NCI-H2029 treated with DMSO at 0.1 percent for 48 hours (cell line): ENCODE measurements around the gene CDCP1.
"Not testable (repeated sequence)": the region's sequence is repeated elsewhere in the genome, so short reads cannot be mapped to it uniquely, and the experiment has no call there.

ENCODE experiments used
- DNase-seq: peaks from one replicate; lab custom pipeline; 2025; lab: John Stamatoyannopoulos, UW

CDCP1 gene

DNA sequence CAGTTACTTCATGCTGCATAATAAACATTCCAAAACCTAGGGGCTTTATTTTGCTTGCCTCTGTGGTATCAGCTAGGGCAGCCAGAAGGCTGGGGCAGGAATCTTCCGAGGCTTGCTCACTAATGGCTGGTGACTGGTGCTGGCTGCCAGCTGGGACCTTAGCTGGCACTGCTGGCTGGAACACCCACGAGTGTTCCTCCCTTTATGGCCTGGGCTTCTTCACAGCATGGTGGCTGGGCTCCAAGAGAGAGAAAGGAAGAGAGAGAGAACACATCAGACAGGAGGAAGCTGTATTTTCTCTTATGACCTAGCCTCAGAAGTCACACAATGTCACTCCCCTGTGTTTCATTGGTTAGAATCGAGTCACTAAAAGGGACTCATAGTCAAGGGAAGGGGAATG, 23.9 kb upstream of the CDCP1 start:
- DNase-seq = no peak

GRCh38 chr3:45169125-45169904, 23.1 kb upstream of the CDCP1 start:
- DNase-seq = no peak

- DNase-seq = no peak
These were observed 22.3 kb upstream of the CDCP1 start for GRCh38 chr3:45168451-45168850.

- peak; percentile 49 for DNase-seq
These were observed 21.1 kb upstream of the CDCP1 start for GRCh38 chr3:45167011-45167911.

DNA sequence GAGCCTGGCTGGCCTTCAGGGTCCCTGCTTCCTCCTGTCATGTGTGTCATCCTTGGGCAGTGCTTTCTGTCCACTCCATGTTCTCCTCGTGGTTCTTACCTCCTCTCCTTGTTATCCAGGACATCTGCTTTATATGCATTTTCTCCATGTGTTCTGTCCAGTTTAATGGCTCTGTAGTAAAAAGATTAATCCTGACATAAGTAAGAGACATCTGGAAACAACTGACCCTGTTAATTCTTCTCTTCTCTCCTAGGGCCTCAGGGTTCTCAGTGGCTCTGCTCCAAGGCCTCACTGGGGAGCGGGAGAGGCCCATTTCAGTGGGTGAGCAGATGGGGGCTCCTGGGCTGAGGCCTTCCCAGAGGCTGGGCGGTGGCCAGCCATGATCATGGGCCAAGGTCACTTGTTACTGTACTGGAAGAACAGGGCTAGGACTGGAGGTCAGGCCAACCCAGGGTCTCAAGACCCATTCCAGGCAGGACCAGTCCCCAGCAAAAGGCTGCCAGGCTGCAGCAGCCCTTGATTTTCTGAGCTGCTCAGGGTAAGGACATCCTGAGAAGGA, 20.2 kb upstream of the CDCP1 start:
- DNase-seq = no peak

DNA sequence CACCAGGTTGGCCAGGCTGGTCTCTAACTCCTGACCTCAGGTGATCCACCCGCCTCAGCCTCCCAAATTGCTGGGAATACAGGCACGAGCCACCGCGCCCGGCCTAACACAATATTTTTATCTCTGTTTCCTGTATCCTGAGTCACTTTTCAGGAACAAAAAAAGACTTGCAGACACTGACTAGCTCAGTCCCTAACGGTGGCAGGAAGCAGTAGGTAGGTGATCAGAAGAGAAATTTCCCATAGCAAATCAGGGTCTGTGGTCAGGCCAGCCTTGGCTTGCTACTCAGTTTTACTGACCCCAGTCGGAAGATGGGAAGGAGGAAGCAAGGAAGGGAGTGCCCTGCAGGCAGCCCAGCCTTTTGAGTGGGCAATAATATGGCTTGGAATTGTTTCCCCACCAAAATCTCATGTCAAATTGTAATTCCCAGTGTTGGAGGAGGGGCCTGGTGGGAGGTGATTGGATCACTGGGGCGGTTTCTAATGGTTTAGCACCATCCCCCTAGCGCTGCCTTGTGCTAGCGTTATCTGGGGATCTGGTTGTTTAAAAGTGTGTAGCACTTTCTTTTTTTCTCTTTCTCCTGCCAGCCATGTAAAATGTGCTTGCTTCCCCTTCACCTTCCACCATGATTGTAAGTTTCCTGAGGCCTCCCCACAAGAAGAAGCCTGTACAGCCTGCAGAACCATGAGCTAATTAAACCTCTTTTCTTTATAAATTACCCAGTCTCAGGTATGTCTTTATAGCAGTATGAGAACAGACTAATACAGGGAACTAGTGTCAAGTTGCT, 19.5 kb upstream of the CDCP1 start:
- DNase-seq = no peak

- no peak for DNase-seq
These were observed 17.9 kb upstream of the CDCP1 start for GRCh38 chr3:45164056-45164455.

GRCh38 chr3:45163481-45163880, 17.3 kb upstream of the CDCP1 start:
- DNase-seq = no peak

DNA sequence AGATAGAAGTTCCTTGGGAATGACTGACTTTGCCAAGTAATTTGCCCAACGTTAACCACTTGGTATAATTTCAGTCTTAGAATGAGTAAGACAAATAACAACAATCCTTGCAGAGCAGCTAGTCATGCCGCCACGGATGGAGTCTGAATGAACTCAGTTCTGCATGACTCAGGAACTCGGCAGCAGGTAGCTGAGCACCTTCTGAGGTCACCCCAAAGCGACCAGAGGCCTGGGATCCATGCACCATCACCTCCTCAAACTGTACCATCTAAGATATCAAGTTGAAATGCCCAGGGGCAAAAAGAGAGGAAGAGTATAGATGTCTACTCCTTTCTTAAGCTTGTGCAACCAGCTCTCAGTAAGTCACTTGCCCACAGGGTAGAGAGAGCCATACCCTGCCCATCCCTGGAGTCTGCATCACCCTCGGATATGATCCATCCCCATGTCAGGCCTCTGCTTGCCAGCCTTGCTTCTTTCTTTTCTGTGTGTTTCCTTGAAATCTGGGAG, 8.5 kb upstream of the CDCP1 start:
- no peak for DNase-seq

DNA sequence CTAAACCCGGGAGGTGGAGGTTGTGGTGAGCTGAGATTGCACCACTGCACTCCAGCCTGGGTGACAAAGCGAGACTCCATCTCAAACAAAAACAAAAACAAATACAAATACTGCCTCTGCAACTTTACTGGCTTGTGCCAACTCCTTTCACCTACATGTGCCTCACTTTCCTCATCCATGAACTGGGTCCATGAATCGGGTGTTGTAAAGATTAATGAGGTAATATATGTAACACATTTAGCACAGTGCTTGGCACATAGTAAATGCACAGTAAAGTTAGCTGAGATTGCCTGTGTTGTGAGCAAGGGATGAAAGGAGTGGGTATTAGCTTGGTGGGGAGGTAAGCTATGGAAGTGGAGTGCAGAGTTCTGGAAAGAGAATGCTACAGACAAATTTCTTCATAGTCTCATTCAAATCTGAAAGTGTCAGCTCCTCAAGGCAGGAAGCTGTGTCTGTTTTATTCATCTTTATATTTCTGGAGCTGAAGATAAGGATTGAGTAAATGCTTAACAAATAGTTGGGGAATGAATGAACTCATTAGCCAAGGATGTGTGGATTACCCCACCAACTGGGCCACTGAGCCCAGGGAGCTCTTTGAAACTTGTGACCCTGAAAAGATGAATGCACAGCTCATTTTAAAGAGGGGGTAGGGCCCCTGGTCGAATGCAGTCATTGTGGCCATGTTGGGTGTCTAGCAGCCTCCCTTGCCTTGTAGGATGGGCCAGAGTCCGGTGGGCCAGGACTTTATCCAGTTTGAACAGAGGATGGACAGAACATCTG, 7.7 kb upstream of the CDCP1 start:
- no peak for DNase-seq

GRCh38 chr3:45152307-45152706, 6.1 kb upstream of the CDCP1 start:
- no peak for DNase-seq

DNA sequence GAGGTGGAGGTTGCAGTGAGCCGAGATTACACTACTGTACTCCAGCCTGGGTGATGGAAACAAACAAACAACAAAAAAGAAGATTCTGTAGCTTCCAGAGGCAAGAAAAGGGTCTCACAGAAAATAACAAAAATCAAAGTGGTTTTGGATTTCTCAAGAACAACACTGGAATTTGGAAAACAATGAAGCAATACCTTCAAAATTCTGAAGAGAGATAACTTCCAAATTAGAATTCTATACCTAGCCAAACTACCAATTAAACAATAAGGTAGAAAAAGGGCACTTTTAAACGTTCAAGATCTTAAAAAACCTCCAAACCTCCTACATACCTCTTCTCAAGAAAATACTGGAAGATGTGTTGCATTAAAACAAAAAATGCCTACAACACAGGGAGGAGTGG, 4.9 kb upstream of the CDCP1 start:
- DNase-seq = no peak

DNA sequence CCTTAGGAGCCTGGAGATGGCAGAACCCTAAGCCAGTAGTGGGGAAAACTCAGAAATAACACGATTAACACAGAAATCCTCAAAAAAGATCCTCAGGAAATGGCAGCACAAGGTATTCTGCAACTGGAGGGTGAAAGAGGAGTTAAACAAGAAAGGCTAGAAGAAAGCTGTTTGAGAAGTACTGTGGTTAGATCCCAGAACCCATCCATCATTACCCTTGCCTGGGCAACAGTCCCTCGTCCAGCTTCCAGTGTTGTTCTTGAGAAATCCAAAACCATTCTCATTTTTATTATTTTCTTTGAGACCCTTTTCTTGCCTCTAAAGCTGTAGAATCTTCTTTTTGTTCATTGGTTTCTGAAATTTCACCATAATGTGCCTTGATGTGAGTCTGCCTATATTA, 2.7 kb upstream of the CDCP1 start:
- DNase-seq = no peak

DNA sequence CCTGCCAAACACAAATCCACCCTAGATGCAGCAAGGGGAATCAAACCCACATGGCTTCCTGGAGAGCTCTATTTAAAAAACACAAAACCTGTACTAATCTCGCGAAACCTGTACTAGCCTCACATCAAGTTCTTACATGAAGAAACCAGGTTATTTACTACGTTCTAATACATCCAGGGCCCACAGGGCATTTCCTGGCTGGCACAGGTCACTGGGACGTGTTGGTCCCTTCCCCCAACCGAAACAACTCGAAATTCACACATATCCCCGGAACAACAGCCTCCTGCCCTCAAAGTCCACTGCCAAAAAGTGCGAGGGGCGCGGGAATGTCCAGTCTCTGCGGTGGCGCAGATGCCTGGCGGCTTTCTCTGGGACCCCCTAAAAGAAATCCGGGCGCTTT, 955 bp downstream of the CDCP1 start:
- peak; percentile 34 for DNase-seq

DNA sequence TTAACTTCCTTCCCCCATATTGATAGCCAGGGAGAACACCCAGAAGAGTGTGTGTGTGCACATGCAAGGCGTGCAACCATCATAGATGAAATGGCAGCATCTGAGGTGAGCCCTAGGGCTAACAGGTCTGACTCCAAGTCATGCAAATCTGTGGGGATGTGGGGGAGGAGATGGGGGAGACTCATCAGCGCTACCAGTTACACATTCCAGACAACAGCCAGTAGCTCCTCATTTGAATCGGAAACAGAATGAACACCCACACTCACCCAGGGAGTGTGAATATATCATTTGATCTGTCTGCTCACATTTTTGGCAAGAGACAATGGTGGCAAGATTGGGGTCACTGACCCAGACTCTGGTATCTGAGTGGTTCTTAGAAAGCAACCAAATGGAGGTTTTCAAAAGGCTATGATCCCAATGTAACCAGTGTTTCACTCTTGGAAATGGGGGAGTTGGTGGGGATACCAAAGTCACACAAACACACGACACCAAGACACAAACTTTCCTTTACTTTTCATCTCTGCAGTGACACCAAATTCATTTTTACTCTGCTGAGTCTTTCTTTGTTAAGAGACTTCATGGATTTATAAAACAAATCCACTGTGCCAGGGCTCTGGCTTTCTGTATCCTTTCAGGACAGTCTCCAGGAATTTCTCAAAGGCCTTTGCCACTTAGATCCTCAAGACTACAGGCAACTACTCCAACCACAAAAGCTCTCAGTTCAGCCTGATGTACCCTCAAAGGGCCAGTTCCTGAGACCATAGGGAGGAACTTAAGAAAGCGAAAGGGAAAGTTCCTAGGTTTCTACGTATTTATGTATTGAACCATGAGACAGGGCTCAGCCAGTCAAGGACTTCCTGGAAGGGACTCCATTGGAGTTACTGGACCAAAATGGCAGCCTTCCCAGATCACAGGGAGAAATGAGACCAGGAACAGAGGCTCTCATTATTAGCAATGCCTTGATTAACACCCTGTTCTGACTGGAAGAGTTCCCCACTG, 2.2 kb downstream of the CDCP1 start:
- peak; percentile 68 for DNase-seq

DNA sequence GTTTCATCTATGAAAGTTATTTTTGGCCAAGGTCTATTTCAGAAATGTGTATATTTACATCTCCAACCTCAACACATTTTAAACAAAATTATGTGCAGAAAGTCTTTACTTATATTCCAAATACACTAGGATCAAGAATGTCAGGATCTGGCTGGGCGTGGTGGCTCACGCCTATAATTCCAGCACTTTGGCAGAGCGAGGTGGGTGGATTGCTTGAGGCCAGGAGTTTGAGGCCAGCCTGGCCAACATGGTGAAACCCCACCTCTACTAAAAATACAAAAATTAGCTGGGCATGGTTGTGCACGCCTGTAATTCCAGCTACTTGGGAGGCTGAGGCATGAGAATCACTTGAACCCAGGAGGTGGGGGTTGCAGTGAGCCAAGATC, 5.4 kb downstream of the CDCP1 start:
- not testable (repeated sequence) for DNase-seq

- DNase-seq = no peak
These were observed 5.9 kb downstream of the CDCP1 start for GRCh38 chr3:45140141-45140769.

- no peak for DNase-seq
These were observed 6.6 kb downstream of the CDCP1 start for GRCh38 chr3:45139372-45140140.
